Measurements from ENCODE around the gene AXIN1.

GRCh38 chr16:287298-287811, 65.2 kb downstream of the AXIN1 start:
- TF ChIP-seq POLR2A (IDR thresholded peaks at IDR 0.05) = no peak
- no peak for TF ChIP-seq CTCF (IDR thresholded peaks at IDR 0.05)
